NCI-H510A (cell line): ENCODE measurements around the gene ARID3A.

Experiments used
- DNase-seq: peaks from one replicate; lab custom pipeline; 2025; lab: John Stamatoyannopoulos, UW

Gene ARID3A

DNA sequence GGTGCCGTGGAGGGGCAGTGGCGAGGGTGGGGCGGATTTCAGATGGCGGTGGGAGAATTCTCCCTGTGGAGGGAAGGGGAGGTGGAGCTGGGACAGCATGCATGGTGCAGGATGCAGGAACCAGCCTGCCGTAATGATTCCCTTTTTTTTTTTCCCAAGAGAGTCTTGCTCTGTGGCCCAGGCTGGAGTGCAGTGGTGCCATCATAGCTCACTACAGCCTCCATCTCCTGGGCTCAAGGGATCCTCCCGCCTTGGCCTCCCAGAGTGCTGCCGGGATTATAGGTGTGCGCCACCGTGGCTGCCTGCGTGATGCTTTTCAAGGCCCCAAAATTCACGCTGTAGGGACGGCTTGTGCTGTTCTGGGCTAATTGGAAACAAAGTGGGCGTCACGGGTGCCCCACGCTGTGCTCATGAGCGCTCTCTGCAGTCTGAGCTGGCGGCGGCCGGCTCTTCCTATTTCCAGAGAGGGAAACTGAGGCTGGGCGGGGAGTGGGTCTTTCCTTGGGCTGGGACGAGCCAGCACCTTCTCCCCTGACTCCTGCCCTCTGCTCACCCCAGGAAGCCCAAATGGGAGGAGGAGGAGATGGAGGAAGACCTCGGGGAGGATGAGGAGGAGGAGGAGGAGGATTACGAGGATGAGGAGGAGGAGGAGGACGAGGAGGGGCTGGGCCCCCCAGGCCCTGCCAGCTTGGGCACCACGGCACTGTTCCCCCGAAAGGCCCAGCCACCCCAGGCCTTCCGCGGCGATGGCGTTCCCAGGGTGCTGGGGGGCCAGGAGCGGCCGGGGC is 6.2 kb downstream of the ARID3A start:
- DNase-seq, result no peak

DNA sequence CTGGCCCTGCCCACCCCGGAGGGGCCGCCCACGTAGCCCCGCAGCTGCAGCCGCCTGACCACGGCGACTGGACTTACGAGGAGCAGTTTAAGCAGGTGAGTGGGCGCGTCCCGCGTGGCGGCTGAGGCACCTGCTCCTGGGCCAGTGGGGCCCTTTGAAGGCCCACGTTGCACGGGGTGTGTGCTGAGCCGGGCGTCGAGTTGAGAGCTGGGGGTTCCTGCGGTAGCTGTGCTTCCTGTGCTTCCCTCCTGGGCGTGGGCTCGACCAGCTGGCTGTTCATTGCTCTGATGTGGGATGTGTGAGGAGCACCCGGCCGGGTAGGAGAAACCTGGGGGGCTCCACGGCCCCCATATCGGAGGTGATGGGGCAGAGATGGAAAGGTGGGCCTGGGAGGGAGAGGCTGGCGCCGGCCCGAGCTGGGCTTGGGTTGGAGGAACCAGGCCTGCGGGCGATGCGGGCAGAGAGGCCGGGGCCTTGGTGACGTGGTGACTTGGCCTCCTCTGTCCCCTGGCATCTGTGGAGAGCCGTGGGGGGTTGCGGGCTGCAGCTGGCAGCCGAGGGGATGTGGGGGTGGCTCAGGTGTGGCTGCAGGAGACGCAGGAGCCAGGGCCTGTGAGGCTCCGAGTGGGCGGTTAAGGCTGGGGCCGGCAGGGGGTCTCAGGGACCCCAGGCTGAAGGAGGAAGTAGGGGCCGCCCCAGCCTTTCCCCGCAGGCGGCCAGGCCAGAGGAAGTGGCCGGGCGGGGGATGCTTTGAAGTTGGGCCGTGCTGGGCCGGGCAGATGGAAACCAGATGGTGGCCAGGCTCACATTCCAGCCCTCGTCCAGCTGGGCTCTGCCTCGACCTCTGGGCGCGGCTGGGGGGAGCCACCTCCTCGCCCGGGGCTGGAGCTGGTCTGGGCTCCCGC is 7.1 kb downstream of the ARID3A start:
- no peak for DNase-seq

DNA sequence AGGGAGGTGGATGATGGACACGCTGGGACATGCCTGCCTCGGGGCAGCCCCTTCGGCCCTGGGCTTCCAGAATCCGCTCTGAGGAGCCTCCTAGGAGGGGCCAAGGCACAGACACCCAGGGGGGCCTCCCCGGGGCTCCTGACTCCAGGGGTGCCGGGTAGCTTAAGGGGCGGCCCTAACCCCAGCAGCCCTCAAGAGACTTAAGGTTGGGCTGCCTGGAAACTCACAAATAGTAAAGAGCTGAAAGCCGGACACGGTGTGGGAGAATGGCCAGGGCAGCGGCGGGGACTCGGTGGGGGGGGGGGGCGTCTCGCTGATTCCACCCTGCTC is 7.7 kb downstream of the ARID3A start:
- DNase-seq, result no peak

DNA sequence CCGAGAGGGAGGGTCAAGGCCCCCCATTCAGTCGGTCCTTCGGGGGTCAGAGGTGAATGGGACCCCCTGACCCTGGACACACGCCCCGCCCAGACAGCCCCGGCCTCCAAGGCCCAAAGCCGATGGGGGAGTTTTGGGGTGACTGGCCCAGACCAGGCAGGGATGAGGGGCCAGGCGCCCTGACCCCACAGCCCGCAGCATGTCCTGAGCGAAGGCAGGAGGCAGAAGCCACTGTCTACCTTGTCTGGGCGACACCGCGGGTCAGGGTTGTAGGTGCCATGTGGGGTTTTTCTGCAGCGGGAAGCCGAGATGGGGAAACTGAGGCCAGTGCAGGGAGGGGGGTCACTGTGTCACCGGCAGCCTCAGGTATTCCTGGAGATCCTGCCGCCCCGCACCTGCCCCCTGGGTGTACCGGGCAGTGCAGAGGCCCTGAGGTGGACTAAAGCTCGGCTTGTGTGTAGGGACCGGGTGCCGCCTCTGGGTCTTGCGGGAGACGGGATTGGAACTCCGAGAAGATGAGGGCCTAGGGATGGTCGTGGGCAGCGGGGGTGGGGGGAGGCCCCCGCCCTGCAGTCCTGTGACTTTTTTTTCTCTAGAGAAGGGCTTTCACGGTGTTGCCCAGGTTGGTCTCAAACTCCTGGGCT is 8.5 kb downstream of the ARID3A start:
- DNase-seq, result no peak

DNA sequence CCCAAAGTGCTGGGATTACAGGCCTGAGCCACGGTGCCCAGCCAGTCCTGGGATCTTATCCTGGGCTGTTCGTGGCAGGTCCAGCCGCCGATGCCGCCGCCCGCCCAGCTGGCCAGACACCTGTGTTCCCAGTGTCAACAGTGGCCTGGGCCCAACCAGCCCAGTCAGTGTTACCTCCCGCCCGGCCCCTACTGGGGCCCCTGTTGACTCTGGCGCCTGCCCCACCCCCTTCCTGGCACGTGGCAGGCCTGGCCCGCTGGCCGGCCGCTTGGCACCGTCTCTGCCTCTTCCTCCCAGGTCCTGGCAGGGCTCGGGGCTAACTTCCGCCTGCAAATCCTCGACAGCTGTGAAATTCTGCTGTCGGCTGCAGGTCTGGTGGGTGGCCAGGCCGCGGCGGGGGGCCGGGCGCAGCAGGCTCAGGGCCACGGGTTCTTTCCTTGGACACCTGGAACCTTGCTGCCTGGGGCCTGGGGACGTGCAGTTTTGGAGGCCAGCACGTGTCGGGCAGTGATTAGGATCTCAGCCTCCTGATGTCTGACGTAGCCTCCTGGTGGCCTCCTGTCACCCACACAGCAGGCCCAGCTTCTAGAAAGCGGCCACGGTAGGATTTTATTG is 9.1 kb downstream of the ARID3A start:
- no peak for DNase-seq

DNA sequence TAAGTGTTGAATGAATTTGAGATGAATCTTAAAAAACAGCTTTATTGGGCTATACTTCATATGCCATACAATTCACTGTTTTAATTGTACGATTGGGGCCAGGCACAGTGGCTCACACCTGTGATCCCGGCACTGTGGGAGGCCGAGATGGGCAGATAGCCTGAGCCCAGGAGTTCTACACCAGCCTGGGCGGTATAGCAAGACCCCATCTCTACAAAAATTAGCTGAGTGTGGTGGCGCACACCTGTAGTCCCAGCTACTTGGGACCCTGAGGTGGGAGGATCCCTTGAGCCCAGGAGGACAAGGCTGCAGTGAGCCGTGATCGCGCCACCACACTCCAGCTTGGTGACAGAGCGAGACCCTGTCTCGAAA is 10.3 kb downstream of the ARID3A start:
- DNase-seq, result no peak

DNA sequence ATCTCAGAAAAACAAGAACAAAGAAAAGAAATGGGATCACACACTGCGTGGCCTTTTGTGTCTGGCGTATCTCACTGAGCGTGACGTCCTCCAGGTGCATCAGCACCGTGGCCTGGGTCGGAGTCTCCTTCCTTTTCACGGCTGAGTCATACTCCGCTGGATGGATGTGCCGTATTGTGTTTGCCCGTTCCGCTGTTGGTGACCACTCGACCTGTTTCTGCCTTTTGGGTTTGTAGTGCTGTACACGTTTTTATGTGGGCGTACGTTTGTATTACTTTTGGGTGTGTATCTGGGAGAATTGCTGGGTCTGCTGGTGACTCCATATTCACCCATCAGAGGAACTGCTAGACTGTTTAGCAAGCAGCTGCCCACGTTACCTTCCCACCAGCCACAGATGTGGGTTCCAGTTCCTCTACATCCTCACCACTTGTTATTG is 11.4 kb downstream of the ARID3A start:
- no peak for DNase-seq

DNA sequence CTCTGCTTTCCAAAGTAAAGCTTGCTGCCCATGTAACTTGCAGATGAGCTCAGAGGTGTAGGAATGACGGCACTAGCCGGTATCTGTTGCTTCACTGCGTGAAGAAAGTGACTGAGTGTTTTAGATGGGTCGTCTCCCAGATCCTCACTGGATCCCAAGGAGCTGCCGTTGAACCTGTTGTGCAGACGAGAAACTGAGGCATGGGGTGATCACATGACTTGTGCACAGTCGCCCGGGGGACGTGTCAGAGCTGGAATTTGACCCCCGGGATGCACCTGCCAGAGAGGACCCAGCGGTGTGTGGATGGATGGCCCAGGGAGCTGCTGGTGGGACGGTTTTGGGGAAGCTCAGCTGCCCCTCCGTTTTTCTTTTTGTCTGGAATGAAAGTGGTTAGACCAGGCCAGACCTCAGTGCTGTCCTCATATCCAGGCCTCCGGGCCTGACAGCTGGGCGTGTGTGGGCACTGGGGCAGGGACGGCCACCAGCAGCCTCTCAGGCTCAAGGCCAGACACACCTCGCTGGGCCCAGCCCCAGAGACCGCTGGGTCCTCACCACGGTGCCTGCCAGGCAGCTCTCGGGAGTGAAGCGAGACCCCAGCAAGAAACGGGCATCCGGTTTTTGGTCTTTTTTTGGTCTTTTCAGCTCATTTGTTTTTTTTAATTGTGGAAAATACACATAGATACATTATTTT is 12.5 kb downstream of the ARID3A start:
- no peak for DNase-seq

DNA sequence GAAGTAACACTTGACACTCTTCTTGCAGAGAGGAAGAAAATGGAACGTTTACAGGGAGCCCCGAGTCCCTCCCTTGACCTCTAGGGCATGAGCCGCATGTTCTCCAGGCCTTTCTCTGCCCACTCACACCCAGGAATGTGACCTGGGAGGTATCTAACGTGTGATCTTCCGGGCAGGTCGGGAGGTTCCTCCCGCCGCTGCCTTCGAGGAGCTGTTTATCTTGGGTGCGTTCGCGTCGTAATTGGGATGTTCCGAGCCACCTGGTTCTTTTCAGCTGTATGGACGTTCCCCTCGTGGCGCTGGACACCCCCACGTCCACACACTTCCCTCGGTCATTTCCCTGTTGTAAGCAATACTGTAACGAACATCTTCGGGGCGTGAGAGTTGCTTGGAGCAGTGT is 13.6 kb downstream of the ARID3A start:
- DNase-seq, result no peak

DNA sequence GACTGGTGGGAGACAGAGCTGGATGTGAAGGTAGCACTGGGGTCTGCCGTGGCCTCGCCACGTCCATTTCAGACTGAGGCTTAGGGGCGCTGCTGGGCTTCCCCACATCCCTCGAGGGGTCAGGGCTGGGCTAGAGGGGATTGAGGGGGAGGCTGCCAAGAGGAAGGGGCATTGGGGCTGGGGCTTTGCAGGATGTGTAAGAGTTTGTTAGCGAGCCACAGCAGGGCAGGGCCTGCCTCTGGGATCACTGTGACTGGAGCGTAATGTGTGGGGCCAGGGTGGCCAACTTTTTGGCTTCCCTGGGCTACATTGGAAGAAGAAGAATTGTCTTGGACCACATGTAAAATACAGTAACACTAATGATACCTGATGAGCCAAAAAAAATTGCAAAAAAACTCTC is 14.1 kb downstream of the ARID3A start:
- no peak for DNase-seq

DNA sequence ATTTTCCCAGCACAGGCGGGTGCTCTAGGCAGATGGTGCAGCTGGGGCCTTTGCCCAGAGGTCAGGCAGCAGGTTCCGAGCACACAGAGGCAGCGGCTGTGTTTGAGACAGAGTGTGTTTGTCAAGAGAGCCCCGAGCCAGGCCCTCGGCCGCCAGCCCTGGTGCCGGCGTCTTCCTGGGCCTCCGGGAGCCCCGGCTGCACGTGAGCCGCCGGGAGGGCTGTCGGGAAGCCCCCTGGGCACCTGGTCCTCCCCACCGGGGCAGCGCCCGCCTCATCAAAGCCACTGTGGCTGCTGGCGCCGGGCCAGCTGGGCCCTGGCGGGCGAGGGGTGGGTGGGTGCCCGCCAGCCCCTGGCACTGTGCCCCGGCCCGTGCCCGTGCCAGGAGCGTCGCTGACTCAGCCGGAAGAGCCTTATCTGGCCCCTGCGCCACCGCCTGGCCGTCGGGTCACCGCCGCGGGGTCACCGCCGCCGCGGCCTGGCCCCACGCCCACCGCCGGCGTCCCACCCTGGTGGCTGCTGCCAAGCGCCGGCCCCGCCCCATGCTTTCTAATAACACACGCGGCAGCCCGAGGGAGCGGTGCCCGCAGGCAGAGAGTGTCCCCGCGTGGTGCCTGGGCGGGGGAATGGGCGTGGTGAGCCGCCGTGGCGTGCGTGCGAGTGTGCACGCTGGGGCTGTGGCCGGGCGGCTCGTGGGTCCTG is 14.9 kb downstream of the ARID3A start:
- no peak for DNase-seq

DNA sequence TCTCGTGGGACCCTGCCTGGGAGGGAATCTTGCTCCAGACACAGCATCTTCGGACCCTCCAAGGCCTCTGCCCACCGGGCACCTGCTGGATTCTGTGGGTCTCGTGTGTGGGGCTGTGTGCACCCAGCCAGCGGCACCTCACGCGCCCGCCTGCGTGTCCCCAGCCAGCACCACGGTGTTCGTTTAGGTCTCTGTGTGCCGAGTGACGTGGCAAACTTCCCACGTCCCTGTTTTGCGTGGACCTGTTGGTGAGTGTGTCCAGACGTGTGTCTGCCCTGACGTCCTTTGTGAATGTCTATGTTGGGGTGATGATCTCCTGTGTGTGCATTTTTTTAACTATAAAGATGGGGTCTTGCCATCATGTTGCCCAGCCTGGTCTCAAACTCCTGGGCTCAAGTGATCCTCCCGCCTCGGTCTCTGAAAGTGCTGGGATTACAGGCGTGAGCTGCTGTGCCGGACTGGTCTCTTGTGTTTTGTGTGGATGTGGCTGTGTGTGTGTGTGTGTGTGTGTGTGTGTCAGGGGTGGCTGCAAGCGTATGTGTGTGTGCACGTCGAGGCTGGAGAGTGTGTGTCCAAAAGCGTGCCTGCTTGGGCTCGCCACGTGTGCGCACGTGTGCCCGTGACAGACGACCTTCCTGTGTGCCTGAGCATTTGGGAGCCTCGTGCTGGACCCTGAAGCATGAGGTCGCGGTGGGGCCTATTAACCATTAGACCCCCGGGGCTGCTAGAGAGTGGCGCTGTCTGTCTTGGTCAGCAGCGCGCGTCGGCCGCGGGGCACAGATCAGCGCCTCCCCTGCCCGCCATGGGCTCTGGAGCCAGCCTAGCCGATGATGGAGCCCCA is 15.7 kb downstream of the ARID3A start:
- DNase-seq, result no peak

DNA sequence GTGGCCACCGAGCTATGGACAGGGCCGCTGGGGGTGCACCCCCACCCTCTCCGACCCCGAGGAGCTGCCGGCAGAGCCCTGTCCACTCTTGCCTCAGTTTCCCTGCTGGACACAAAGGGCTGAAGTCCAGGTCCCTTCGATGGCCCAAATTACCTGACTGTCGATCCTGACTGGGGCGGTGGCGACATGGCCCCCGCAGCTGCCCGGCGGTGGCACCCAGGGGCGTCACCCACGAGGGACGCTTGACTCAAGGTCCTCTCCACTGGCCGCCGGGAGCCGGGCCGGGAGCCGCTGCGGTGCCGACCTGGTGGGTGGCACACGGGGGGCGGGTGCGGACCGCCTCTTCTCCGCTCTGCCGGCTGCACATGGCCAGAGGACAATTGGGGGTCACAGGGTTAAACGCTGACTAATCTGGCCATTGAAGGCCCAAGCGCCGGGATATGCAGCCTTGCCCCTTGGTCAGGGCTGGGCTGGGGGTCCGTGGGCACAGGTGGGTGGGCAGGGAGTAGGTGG is 16.4 kb downstream of the ARID3A start:
- DNase-seq, result no peak

DNA sequence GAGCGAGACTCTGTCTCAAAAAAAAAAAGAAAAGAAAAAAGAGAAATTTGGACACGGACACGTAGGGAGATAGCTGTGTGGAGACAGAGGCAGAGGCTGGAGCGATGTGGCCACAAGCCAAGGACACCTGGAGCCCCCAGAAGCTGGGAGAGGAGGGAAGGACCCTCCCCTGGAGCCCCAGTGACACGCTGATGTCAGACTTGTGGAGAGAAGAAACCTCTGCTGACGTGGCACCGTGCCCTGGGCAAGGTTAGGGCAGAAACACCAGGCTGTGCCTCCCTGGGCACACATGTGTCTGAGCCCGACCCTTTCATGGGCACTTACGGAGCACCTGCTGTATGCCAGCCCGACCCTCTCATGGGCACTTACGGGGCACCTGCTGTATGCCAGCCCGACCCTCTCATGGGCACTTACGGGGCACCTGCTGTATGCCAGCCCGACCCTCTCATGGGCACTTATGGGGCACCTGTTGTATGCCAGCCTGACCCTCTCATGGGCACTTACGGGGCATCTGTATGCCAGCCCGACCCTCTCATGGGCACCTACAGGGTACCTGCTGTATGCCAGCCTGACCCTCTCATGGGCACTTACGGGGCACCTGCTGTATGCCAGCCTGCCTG is 17.8 kb downstream of the ARID3A start:
- DNase-seq, result no peak

DNA sequence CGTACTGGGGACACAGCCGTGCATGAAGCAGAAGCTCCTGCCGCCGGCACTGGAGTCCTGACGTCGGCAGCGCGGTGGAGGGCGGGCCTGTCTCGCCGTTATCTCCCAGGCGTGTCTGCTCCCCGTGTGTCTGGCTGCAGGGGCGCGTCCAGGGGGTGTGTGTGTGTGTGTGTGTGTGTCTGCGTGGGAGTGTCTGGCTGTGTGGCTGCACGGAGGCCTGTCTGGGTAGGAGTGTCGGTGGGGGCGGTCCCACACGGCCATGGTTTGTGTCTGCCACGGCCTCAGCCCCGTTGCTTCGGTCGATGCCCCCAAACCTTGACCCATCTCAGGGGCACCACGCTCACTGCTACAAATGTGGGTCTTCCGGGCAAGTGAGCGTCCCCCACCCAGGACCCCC is 18.3 kb downstream of the ARID3A start:
- no peak for DNase-seq

DNA sequence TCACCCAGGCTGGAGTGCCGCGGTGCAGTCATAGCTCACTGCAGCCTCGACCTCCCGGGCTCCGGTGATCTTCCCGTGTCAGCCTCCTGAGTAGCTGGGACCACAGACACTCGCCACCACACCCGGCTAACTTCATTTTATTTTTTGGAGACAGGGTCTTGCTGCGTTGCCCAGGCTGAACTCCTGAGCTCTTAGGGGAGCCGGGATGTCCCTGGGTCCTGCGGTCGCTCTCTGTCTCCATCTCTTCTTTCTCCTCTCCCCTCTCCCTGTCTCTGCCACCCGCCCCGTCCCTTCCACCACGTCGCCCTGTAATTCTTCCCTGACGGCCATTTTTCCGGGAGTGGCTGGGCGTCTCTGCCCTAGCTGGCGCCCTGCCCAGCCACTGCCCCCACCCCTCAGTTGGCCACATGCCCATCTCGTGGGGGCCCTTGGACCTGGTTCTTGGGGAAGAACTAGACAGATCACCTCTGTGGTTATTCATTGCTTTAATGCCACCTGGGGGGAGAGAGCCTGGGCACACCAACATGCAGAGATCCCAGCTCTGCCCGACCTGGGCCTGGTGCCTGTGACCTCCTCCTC is 18.9 kb downstream of the ARID3A start:
- DNase-seq, result no peak

DNA sequence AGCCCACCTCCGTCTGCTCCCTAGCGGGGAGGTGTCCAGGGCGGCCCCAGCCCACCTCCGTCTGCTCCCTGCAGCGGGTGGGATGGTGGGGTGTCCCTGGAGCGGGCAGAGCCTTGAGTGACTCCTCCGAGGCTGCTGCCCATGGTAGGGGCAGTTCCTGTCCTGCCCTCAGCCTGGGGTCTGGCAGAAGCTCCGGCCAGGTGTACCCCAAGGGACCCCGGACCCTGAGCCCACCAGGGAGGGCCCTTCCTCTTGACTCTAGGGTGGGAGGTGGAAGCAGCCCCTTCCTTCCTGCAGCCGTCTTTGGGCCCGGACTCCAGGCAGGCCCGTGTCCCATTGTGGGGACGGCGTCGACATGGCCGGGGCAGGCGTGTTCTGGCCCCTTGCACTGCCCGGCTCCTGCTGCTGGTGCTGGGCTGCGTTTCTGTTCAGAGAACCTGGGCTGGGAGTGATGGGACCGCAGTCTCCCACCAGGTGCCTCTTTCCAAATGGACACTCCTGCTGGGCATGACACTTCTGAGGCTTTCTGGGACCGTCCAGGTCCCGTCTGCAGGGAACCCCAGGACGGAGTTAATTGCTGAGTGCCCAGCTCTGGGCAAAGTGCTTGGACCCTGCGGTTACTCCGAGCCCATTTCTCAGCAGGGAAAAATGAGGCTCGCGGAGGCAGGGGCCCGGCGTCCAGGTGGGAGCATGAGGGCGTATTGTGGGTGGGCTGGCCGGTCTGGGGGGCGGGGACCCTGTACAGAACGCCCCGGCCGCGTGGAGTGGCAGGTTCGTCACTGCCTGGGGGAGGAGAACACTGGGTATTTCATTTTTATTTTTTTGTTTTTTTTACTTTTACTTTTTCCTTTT is 19.8 kb downstream of the ARID3A start:
- no peak for DNase-seq

DNA sequence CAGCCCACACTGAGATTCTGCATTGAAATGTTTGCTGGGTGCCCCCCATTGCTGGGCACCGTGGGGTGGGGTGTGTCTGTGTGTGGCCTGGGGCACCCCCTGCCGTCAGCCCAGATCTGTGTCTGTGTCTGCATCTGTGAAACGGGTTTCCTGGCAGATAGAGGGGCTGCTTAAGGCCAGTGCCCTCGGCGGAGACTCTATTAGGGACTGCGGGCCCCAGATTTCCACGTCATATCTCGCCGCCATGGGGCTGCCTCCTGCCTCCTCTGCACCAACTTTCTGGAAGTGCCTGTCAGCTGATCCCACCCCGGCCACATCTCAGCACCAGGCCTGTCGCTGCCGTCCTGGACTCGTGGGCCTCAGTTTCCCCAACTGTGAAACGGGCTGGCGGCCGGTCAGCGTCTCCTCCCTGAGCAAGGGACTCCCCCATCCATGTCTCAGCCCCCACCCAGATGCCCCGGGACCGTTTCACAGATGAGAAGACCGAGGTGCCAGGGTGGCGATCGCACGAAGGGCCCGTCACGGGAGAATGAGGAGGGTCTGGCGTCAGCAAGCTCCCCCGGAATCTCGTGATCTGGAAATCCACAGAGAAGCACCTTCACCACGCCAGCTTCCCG is 21.4 kb downstream of the ARID3A start:
- no peak for DNase-seq
